HG03103 (cell line): ENCODE results near the gene COL28A1.
"Not testable (repeated sequence)": the region's sequence is repeated elsewhere in the genome, so short reads cannot be mapped to it uniquely, and the experiment has no call there.

ENCODE experiments used
- ATAC-seq: cut with Tn5 transposase; IDR thresholded peaks from one replicate; pipeline ENCODE4 v1.9.1; 2021; ENCODE audit warnings: low read depth; ENCODE audit not compliant: unreplicated experiment

Gene COL28A1

DNA sequence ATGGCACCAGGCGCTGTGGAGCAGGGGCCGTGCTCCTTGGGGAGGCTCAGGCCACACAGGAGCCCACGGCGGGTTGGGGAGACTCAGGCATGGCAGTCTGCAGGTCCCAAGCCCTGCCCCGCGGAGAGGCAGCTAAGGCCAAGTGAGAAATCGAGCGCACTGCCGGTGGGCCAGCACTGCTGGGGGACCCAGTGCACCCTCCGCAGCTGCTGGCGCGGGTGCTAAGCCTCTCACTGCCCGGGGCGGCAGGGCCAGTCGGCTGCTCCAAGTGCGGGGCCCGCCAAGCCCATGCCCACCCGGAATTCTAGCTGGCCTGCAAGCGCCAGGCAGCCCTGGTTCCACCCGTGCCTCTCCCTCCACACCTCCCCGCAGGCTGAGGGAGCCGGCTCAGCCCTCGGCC, 57.1 kb downstream of the COL28A1 start:
- ATAC-seq = no peak

DNA sequence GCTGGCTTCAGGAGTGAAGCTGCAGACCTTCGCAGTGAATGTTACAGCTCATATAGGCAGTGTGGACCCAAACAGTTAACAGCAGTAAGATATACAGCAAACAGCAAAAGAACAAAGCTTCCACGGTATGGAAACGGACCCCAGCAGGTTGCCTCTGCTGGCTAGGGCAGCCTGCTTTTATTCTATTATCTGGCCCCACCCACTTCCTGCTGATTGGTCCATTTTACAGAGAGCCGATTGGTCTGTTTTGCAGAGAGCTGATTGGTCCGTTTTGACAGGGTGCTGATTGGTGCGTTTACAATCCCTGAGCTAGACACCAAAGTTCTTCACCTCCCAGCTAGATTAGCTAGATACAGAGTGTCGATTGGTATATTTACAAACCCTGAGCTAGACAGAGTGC, 58.0 kb downstream of the COL28A1 start:
- not testable (repeated sequence) for ATAC-seq

DNA sequence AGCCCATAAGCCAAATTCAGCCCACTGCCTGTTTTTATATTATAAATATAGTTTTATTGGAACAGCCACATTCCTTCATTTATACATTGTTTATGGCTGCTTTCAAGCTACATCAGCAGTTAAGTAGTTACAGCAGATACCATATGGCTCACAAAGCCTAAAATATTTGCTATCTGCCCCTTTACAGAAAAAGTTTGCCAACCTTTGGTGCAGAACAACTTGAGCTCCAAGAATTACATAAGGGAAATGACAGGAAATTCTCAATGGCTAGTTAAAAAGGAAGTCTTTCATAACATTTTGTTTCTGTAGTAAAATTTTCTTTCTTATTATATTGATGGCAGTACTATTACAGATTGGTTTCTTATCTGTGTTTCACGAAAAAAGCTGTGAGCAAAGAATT, 59.3 kb downstream of the COL28A1 start:
- ATAC-seq = no peak

DNA sequence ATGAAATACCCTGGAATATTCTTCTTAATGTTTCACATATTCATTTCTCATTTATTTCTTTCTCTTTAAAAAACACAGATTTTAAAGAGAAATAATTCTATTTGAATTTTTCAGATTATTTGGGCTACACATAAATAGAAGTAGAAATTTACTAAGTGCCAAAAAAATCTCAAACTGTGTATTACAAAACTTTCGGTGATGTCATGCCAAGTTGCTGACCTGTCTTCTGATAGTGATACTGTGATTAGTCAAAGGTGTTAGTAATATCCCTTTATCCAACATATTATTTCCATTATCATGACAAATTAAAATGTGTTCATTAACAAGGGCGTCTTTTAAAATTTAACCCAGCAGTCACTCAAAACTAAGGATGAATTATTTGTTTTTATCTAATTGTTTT, 60.1 kb downstream of the COL28A1 start:
- no peak for ATAC-seq

DNA sequence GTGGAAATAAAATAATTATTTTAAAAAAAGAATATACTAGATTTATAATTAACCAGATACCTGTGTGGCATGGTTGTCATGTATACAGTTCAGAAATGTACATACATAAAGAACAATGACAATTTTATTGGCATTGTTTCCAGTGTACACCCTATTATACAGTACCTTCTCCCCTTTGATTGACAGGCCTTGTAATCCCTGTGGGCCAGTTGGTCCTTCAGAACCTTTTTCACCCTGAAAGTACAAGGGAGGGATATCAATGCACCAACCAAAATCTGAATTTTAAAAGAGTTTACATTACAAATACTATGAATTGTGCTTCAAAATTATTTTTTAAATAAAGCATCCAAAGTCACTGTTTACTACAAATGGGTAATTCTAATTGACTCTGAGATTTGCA, 61.2 kb downstream of the COL28A1 start:
- ATAC-seq = no peak

DNA sequence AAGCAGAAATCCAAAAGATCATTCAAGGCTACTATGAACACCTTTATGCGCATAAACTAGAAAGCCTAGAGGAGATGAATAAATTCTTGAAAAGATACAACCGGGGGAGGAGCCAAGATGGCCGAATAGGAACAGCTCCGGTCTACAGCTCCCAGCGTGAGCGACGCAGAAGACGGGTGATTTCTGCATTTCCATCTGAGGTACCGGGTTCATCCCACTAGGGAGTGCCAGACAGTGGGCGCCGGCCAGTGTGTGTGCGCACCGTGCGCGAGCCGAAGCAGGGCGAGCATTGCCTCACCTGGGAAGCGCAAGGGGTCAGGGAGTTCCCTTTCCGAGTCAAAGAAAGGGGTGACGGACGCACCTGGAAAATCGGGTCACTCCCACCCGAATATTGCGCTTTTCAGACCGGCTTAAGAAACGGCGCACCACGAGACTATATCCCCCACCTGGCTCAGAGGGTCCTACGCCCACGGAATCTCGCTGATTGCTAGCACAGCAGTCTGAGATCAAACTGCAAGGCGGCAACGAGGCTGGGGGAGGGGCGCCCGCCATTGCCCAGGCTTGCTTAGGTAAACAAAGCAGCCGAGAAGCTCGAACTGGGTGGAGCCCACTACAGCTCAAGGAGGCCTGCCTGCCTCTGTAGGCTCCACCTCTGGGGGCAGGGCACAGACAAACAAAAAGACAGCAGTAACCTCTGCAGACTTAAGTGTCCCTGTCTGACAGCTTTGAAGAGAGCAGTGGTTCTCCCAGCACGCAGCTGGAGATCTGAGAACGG, 70.5 kb downstream of the COL28A1 start:
- not testable (repeated sequence) for ATAC-seq

DNA sequence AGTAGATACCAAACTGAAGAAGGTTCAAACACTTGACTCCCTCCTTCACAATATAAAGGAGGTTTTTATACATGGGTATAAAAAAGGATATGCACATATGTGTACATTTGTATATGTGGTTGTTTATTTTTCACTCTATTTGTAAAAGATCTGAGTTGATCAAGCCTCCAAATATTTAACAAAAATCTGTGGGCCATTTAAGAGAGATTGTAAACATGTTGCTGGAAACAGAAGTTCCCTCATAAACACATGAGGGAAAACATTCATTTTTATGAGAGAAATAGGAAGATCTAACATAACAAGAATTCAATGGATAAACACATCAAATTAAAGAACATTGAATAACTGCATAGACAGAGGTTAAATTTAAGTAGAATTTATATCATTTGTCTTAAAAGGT, 81.7 kb downstream of the COL28A1 start:
- no peak for ATAC-seq

DNA sequence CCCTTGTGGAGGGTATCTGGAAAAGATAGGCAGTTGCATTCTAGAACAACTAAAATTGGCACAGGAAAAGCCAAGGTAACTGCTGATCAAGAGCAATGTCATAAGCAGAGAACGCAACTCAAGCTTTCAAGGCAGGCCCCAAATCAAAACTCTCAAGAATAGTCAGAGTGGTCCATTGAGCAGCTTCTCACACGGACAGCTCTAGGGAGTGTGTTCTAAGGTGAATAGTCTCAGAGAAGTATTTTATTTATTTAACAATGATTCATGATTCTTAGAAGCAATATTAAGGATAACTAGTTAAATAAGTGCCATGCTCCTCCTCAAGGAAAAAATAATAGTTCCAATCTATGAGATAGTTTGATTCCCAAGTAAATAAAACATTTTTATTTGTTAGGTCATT, 83.0 kb downstream of the COL28A1 start:
- ATAC-seq = no peak

DNA sequence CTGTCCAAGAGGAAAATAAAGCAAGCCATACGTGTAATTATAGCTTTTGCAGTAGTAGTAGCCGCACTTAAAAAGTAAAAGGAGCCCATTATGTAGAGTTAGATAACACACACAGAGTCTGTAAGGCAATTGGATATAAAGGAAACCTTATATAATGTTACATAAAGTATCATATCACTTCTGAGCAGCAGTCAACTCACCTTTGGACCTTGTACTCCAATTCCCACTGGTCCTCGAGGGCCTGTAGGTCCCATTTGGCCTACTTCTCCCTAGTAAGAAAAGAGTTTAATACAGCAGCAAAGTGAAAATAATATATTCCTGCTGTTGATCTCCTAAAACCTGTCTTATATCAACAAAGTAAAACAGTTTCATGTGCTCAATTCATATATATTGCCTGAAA, 83.6 kb downstream of the COL28A1 start:
- ATAC-seq = no peak

DNA sequence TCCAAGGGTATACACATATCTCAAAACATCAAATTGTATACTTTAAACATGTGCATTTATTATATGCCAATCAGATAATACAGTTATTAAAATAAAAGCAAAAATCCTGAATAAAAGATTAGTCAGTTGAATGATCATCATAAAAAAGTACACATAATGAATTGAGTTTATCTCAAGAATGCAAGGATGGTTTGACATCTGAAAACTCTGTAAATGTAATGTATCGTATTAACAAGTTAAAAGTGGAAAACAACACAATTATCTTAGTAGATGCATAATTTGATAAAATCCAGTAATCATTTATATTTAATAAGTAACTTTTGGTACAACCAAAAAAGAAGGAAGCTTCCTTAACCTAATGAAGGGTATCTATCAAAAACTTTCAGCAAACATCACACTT, 86.6 kb downstream of the COL28A1 start:
- no peak for ATAC-seq

DNA sequence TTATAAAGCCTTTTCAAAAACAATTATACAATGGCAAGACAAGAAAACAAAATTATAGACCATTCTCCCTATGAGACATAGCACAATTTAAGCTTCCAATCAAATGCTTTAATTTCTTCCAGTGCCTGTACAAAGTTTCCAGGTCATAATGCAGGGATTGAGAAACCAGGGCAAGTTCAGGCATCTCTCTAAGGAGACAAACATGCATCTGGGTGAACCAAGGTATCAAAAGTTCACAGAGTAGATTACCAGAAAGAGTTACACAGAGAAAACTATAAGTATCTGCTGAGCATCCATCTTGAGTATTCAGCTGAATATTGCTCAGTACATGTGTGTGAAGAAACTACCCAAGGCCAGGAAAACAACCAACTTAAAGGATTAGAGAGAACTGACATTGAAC, 89.1 kb downstream of the COL28A1 start:
- no peak for ATAC-seq

DNA sequence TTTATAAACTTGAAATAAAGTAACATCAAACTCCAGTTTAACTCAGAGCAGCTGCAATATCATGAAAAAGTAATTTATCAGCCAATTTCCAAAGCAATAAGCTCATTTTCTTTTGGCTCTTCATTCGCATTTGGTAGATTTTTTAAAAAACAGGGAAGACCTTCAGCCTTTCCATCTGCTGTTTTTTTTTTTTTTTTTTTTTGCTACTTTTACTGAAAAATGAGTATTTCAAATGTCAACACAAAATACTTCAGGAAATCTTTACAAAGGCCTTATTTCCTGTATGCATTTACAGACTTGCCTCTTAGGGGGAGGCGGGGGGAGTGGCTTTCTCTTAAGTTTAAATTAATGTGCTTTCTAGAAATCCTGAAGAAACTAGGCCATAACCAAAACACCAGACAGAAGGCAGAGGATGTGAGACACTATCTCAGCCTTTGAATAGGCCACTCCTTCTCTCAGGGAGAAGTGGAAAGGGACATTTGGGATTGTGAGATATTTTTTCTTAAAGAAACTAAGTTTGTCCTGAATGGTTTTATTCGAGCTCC, 91.8 kb downstream of the COL28A1 start:
- no peak for ATAC-seq

DNA sequence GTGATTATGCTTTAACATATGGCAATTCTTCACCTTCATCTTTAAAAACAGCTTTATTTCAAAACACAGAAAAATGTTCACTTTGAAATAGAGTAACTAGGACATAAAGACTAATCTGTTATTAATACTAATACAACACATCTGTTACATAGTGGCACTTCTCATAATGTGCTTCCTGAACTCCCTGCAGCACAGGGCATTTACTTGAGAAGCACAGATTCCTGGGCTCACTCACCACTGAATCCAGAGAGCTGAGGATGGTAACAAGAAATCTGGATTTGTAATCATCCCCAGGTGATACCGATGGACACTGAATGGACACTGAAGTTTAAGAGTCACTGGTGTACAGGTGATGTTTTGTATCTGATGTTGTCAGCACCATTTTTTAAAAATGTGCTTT, 96.1 kb downstream of the COL28A1 start:
- ATAC-seq = no peak

DNA sequence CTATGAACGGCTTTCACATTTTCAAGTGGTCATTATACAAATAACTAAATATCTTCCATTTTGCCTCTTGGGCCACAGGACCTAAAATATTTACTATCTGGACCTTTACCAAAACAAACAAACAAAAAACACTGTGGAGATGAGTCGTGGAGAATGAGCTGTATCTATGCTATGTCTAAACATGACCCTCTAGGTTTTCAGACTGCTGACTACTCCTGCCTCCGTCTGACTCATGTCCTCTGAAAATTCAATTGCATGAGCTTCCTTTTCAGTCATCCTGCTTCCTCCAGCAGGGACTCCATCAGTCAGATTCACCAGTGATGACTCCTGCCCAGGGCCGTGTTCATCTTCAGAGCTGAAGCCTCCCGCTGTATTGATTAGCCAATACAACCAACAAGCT, 96.8 kb downstream of the COL28A1 start:
- ATAC-seq = no peak

DNA sequence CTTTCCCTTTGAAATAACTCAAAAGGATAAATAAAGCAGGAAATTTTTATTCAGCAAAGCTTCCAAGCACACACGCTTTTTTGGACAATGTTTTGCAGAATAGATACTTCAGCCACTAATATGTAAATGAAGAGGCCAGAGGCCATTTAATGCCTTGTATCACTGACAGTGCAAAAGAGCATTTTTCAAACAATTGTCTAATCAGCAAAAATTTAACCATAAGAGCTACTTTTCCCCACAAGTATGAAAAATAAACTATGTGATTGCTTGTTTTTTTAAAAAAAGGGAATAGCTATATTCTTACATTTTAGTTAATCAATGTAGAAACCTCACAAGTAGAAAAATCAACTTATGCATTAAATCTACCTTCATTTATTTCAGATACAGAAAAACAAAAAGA, 99.7 kb downstream of the COL28A1 start:
- no peak for ATAC-seq

DNA sequence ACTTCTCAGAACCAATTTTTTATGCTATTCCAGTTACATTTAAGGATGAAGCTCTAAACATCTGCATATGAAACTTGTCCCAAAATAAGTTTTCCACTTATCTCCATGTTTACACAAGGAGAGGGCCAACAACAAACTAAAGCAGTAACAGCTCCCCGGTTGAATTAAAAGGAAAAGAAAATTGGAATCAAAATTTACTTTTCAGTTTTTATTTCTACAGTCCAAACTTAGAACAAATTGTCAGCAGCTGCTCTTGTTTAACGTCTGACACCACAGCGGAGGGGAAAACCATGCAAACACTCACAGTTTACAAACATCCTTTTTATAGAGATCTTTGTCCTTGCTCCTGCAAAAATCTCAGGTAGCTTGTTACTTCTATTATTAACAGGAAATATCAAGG, 101.3 kb downstream of the COL28A1 start:
- ATAC-seq = no peak

DNA sequence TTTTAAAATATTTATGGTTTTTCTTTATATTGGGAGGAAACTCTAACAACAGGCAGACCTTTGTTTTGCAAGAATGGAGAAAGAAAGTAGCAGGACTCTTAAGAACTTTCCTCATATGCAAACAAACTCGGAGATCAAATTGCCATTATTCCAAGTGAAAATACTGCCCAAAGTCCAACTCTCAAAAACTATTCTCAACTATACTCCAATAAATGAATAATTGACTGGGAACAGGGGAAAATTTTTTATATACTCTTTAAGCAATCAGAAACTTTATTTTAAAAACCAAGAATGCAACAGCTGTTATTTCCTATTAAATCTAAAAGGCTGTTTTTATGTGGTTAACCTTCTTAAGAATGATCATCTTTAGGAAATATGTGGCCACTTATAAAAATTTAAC, 101.9 kb downstream of the COL28A1 start:
- no peak for ATAC-seq

DNA sequence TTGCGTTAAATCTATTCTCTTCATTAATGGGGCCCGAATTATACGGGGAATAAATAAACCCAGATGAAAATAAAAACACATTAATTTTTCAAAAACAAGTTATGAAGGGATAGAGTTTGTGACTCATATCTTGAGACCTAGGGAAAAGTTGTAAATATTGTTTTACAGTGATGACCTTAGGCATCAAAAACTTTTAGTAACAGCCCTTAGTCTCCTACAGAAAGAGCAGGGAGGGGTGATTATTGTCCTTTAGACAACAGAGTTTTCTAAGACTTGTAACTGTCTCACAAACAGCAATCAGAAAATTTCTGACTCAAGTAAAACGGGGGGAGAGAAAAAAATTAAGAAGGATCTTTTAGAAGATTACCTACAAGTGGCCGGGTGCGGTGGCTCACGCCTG, 102.7 kb downstream of the COL28A1 start:
- no peak for ATAC-seq

DNA sequence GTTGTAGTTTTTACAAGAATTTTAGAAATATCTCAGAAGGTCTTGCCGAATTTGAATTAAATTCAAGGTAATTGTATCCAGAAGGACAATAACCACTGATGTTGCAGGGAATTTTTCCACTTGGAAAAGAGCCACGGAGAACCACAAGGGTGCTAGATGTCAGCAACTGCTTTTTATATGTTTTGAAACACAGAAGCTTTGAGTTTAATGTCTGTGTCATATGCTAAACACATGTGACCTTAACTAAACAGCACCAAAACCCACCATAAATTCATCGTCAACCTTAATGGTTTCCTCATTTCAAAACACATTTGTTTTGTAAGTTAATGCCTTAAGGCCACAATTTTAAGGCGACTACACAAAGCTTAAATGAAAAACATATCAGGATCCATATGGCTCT, 106.9 kb downstream of the COL28A1 start:
- no peak for ATAC-seq

DNA sequence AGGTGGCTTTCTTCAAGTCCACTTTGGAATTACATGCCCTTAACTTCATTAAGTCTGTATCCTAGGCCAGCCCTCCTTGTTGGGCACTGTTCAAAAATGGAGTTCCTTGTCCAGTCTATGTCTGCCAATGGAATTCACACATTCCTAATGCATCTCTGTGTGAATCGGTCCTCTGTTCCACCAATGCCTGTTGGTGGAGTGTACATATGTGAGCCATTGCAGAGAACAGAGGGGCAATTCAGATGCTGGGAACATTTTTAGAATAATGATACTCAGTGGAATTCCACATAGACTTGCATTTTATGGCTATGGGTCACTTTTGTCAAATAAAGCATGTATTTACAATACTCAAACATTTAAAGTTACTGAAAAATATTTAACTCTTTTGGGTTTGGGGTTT, 108.3 kb downstream of the COL28A1 start:
- no peak for ATAC-seq

DNA sequence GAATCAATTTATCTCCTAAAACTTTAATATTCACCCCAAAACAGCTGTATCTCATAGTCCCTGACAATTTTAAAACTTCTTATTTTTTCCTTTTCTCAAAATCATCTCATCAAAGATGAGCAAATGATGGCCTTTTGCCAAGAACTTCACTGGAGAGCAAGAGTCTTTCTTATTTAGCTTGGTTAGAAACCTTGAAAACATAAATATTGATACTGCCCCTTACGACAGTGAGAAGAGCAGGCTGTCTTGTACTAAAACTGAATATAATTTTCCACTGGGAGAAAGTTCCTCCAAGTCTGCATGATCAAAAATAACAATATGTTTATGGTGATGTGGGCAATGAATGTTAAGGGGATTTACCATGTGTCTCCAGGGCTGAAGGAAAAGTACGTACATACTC, 109.0 kb downstream of the COL28A1 start:
- ATAC-seq = no peak

DNA sequence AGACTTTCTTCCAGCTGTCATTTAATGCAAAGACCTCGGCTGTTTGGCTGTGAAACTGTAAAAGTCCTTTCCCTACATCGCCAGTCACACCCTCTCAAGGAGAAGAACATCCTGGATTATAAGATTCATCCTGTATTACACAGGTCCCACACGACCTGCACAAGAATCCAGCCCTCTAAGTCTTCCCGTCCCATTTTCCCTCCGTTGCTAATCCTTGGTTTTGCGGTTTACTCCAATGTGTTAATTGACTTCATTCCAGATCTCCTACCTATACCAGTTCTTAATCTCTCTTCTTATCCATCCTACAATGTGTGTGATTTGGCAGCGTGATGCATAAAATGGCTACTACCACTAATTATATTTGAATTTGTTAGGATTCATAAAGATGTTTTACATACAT, 110.4 kb downstream of the COL28A1 start:
- ATAC-seq = no peak
